GF-D8 (cell line): ENCODE data around the gene CHST14.
"Not testable (repeated sequence)": the region's sequence is repeated elsewhere in the genome, so short reads cannot be mapped to it uniquely, and the experiment has no call there.

Experiments
- DNase-seq: peaks from one replicate; lab custom pipeline; 2025; lab: John Stamatoyannopoulos, UW

CHST14 gene

DNA sequence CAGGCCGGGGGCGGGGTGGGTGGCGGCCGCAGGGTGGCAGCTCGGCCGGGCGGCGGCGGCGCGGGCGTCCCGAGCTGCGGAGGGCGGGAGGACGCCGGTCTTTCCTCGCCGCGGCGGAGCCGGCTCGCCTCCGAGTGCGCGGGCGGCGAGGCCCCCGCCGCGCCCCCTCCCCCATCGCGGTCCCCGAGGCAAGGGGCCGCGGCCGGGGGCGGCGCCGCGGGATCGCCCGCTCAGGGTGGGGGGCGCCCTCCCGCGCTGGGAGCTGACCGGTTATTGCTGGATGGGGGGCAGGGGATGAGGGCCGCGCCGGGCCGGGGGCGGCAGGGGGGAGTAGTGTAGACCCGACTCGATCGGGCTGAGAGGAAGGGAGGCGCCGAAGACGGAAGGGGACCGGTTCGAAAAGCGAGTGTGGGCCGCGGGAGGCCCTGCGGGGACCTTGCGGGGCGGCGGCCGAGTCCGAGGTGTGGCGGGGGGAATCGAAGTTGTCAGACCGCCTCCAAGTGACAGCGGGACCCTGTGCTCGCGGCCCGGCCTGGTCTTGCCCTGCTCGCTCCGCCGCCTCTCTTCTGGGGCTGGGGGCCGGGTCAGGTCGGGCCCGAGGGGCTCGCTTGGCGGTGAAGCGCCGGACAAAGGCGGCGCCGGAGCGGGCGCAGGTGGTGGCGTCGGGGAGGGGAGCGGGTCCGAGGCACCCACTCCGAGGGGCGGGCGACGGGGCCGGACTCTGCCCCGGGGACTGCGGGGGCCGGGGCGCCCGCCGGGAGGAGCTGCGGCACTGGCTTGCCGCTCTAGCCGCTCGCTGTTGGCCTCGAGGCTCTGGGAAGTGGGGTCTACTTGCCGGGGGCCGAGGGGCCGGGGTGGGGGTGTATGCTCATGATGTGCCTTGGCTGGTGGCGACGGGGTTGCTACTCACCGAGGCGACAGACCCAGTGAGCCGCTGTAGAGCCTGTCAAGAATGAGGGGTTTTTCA is 28.9 kb upstream of the CHST14 start:
- no peak for DNase-seq

DNA sequence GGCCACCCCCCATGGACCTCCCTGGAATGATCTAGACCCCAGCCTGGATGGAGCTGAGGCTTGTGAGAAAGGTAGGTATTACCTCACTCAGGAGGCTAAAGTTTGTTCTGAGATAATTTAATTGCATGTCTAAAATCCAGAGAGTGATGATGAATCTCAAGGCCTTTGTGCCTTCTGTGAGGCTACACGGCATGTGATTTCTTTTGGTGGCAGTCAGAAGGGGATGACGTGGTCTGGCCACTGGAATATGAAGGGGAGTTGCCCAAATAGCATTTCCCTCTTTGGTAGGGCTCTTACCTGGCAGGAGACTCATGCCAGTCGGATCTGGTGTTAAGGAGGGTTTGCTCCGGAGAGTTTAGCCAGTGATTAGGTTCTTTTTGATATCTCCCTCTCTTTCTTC is 27.5 kb upstream of the CHST14 start:
- no peak for DNase-seq

DNA sequence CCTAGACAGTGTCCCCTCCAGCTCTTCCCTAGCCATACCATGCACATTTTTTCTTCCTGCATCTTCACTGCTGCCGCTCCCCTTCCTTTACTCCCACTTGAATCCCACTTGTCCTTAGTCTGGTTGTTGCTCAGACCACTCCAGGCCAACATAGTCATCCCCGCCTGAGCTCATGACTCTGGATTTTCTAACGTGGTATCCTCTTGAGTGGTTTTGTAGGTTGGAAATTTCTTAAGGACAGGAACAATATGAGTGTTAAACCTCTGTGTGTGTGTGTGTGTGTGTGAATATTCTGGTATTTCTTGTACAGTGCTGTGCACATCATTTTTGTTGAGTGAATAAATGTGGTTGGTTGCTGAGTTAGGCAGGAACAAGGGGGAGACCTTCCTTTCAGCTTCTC is 26.9 kb upstream of the CHST14 start:
- no peak for DNase-seq

DNA sequence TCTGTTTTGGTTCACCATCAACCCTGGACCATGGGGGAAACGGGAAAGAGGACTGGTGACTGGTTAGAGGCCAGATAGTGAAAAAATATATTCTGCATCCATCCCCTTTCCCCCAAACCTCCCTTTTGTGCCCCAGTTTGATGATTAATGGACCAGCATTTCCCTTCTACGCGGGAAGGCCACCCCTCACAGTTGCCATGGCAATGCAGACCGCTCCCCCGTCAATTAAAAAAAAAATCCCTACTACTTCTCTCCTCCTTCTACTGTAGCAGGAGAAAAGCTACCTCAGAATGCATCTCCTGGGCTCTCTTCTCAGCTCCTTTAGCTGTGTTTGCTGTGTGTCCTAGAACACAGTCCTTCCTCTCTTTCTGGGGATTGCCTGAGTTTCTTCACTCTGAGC is 26.0 kb upstream of the CHST14 start:
- DNase-seq: no peak

DNA sequence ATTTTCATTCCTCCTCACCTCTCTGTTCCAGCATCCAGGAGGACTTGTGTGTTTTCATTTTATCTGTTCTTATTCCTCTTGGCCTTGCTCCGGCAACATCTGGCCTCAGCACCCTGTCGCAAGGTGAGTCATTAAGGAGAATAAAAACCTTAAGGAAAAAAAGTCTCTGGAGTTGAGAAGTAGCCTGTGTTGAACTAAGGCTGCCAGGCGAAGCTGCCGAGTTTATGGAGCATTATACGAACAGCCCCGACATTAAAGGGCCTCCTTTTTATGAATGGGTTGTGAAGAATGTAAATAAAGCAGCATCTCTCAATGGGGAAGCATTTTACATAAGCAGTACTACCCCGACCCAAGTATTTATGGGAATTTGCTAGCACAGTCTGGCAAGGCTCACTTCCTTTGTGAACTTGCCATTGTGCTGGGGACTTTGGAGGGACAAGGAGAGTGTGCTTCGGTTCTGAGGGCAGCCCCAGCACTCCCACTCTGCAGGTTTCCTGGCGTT is 25.3 kb upstream of the CHST14 start:
- DNase-seq: no peak

DNA sequence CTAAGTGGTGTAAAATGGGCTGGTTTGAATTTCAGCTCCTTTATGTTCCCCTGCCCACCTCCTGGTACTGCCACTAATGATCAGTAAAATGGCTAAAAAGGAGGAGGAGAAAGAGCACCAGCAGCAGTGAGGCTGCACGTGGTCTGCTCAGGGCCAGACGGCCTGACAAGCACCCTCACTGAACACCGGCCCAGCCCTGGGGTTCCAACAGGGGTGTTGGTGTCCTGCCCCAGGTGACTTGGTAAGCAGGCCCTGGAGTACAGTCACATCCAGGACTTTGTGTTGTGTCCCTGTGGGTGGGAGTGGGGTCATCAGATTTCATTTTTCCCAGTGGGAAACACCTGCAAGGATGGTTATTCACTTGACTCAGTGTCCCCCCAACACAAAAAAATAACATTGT is 24.6 kb upstream of the CHST14 start:
- DNase-seq: no peak

DNA sequence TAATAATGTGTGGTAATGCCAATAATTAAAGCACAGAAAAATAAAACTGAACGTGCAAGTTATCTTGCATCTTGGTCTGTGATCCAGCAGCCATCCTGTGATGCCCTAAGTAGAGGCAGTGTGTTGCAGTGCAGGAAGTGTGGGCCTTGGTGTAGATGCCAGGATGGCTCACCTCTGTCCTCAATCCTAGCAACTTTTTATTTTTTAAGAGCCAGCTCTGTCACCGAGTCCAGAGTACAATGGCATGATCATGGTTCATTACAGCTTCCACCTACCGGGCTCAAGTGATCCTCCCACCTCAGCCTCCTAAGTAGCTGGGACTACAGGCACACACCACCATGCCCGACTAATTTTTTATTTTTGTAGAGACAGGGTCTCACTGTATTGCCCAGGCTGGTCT is 22.4 kb upstream of the CHST14 start:
- DNase-seq: no peak

DNA sequence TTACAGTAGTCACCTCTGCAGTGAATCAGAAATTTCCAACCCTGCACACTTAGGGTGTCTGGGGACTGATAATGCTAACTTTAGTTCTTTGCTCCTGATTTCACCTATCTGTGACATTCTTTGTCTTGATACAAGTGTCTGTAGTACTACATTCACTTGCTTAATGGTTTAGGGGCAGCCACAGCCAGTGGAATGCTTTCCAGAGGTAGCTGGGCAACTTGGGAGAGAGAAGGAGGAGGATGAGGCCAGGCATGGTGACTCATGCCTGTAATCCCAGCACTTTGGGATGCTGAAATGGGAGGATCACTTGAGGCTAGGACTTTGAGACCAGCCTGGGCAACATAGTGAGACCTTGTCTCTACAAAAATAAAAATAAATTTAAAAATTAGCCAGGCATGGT is 21.5 kb upstream of the CHST14 start:
- DNase-seq: no peak

DNA sequence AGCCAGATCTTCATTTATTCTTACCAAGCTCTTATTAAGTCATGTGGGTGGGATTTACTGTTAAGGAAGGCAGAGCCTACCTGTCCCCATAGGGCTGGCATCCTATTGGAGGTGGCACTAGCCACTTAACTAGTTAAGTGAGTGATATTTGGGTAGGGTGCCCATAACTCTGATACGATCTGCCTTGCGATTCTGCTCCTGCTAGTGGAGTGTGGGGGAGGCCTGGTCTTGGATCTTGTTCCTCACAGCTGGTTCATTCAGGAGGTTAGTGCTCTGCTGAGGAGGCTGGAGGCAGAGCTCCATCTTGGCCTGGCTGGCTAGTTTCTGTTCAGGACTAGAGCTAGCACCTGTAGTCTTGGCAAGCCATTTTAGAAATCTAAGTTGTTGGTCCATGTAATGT is 20.7 kb upstream of the CHST14 start:
- no peak for DNase-seq

DNA sequence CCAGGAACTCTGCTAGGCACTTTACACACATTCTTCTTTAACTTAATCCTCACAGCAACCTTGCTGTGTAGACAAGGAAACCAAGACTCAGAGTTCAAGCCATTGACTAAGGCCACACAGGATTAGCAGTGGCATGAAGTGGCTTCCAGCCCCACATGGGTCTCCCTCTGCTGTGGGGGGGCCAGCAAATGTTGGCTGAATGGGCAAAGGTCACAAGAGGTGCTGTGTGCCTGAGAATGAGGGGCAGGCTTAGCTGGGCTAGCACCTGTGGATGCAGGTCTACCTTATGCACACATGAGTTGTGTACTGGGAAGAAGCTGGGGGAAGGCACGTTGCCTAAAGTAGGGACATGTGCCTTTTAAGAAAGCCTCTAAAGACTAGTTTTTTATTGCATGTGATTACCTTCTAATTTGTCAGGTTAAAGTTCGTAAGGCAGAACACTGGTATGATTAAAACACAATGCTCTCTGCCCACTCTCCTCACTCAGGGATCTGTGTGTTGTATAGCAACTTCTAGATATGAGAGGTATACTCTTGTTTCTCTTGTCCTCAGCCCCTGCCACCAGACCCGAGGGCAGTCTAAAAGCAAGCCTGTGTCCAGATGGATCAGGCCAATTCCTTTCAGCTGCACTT is 19.1 kb upstream of the CHST14 start:
- DNase-seq: no peak

DNA sequence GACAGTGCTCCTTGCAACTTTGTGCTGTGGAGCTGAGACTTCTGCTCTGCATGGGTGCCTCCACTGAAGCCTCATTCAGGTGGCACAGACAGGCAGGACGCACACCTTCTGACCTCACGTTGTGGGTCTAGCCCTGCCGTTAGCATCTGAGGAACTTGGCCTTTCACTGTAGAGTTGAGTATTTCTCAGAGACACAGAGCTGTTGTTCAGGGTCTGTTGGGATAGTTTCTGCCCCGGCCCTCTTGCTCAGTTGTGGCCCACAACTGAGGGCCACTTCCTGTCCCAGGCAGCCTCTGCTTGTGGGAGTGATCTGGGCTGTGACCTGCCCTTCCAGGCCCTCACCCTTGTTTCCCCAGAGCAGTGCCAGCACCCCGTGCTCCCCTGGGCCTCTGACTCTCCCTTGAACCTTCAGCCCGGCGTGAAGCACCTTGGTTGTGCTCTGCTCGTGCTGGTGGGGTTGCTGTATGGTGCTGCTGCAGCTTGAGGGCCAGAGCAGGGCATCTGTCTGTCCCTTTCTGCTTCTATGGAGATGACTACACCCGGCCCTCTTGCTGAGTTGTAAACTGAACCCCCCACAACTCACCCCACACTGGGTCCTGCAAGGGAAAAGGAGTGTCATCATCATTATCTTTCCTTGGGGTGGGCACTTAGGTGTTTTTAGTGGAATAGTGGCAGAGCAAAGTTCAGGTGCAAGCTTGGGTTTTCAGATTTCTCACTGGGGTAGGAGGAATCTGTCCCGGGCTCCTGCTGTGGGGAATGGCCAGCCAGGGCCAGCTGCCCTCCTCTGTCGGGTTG is 18.3 kb upstream of the CHST14 start:
- no peak for DNase-seq

DNA sequence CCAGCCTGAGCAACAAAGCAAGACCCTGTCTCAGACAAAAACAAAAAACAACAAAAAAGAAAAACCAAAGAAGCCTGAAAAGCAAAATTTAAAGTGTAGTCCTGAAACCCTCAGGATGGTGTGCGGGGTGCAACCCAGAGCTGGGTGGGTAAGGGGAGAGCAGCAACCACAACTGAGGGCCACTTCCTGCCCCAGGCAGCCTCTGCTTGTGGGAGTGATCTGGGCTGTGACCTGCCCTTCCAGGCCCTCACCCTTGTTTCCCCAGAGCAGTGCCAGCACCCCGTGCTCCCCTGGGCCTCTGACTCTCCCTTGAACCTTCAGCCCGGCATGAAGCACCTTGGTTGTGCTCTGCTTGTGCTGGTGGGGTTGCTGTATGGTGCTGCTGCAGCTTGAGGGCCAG is 16.8 kb upstream of the CHST14 start:
- DNase-seq: not testable (repeated sequence)

DNA sequence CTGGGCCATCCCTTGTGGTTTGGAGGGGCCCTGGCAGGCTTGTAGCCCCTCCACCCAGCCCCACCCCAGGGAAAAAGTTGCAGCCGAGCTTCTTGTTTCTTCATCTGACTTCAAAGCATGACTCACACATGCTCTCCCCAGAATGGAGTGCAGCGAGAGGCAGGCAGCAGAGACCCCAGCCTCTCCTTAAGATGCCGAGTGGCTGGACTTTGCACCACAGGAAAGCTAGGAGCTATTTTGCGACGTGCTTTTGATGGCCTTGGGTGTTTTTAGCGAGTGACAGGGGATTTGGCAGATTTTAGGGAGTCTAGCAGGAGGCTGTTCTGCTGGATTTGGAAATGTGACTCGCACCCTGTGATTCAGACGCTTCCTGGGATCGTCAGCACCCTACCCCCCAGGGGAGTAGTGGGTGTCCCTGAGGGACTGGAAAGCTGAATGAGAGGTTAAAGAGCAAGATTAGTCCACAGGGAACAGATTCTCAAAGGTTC is 15.8 kb upstream of the CHST14 start:
- DNase-seq: no peak

DNA sequence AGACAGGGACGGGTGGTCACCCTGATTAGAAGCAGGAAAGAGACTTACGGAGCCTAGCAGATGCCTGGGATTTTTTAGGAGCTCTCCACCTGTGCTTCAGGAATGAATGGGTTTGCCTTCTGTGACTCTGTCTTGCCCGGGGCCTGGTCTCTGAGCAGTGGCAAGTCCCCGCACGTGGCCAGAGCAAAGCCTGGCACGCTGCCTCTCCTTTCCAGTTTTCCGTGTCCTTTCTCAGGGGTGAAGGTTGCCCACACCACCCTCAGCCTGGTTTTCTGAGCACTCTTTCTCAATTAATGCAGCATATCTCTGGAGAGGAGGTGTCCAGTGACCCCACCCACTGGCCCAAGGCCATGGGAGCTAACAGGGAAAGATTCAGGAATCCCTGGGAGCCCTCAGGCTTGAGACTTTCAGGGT is 14.5 kb upstream of the CHST14 start:
- no peak for DNase-seq

DNA sequence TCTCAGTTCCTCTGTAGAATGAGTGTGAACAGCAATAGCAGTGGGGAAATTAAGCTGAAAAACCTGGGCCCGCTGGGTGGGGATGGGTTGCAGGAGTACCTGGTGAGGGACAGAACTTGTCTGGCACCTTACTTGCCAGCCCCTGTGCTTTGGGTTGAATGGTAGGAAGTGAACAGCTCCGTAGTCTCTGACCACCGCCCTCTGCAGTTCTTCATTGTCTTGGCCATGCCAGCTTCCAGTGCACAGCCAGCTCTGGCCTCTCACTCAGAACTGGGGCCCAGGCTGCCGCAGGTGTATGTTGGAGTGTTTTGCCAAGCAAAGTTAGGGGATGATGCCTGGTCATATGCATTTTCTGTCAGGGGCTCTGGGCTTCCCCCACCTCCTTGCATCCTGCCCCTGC is 14.0 kb upstream of the CHST14 start:
- no peak for DNase-seq

DNA sequence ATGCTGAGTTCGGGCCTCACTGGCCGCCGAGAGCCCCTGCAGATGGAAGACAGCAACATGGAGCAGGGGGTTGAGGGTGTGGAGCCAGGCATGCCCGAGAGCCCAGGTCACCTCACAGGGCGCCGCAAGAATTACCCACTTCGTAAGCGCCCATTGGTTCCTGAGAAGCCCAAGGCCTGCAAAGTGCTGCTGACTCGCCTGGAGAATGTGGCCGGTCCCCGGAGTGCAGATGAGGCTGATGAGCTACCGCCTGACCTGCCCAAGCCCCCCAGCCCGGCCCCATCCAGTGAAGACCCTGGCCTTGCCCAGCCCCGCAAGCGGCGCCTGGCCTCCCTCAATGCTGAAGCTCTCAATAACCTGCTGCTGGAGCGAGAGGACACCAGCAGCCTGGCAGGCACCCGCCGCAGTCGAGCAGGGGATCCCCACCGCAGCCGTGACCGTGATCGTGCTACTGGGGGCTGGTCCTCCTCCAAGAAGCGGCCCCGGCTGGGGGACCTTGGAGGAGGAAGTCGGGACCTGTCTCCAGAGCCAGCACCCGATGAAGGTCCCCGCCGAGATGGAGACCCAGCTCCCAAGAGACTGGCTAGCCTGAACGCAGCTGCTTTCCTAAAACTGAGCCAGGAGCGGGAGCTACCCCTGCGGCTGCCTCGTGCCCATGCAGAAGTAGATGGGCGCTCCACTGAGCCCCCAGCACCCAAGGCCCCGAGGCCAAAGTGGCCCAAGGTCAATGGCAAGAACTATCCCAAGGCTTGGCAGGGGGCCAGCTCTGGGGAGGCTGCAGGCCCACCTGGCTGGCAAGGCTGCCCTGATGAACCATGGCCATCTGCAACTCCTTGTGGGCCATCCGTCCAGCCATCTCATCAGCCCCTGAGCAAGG is 12.1 kb upstream of the CHST14 start:
- DNase-seq: no peak

DNA sequence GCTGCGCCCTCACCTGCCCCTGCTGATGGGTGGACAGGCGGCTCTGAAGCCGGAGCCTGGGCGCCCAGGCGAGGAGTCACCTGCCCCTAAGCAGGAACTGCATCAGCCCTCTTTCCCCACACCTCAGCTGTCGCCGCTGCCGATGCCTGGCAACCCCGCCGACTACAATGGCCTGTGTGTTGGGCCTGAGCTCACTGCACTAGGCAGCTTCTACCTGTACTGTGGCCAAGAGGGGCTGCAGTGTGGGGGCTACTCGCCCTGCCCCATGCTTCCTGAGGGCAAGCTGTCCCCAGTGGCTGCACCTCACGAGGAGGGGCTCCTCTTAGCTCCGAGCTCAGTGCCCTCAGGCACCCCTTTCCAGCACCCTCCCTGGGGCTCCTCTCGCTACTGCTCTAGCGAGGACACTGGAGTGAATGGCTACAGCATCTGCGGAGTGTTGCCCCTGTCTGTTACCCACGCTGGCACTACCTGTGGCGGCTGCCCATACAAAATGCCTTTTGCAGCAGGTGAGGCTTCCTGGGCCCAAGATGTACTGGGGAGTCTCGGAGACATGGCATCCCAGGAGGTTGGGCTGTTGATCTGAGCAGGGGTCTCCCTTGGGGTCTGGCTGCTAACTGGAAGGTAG is 11.3 kb upstream of the CHST14 start:
- no peak for DNase-seq

DNA sequence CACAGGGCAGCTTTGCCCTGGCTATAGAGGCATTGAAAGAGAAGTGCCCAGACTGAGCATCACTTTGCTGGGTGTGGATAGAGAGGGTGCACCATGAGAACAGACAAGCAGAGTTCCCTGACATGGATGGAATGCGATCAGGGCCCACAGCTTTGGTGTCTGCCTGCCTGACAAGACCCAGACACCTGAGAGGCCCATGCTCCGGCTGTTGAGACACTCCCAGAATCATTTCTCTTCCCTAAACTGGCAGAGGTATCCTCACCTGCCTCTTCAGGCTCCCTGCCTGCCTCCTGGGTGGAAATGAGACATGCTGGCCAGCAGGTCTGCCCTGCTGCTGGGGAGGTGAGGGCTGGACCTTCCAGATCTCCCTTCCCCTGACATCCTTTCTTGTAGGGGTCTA is 10.4 kb upstream of the CHST14 start:
- DNase-seq: no peak

DNA sequence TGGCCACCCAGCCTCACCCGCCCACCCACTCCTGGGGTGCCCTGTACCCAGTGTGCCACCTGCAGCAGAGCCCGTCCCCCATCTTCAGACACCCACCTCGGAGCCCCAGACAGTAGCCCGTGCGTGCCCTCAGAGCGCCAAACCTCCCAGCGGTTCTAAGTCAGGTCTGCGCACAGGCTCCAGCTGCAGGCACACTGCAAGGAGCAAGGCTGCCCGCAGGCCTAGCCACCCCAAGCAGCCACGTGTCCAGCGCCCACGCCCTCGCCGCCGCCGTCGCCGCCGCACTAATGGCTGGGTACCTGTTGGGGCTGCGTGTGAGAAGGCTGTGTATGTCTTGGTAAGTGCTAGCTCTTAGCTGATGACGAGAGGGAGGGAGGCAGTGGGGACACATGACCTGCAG is 8.8 kb upstream of the CHST14 start:
- no peak for DNase-seq

DNA sequence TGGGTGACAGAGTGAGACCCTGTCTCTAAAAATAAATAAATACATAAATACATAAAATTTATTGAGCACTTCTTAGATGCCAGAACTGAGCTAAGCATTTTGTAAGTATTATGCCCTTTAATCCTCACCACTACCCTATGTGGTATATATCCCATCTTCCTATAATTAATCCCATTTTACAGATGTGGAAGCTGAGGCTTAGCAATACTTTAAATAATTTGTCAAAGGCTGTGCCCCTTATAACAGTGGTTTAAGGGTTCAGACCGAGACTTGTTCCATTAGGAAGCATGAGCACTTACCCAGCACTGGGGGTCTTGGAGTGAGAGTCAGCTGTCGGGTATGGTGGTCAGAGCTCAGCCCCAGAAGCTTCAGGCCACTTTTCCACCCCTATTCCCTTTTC is 7.5 kb upstream of the CHST14 start:
- DNase-seq: no peak
